GM12892 (cell line): ENCODE data around the gene CACNA1C.

ENCODE experiments used
- POLR2A ChIP-seq: IDR thresholded peaks from 2 replicates; pipeline ENCODE4 v1.6.1; 2011; ENCODE audit warnings: low read depth, low read length, control low read depth
- POLR2AphosphoS5 ChIP-seq: IDR thresholded peaks from 2 replicates; pipeline ENCODE4 v1.6.1; 2011; ENCODE audit warnings: low read depth, low read length, control low read depth
- TAF1 ChIP-seq: IDR thresholded peaks from 2 replicates; pipeline ENCODE4 v1.6.1; 2011; ENCODE audit warnings: low read depth, mild to moderate bottlenecking, control low read depth, low read length, borderline replicate concordance

- no peak for TF ChIP-seq TAF1
- TF ChIP-seq POLR2A: no peak
- TF ChIP-seq POLR2AphosphoS5: no peak
Observed at GRCh38 chr12:2548081-2548480, 495.3 kb downstream of the CACNA1C start.
